ENCODE measurements around the gene PDCD10. TPM values are rescaled to one million over a fixed set of nuclear protein-coding genes. Genes with fewer than 3 reads are reported as not detected.

Gene PDCD10
- total and polyA plus RNA-seq, 2 experiments from 2014 or later, result 58.2 to 89.6 TPM

DNA sequence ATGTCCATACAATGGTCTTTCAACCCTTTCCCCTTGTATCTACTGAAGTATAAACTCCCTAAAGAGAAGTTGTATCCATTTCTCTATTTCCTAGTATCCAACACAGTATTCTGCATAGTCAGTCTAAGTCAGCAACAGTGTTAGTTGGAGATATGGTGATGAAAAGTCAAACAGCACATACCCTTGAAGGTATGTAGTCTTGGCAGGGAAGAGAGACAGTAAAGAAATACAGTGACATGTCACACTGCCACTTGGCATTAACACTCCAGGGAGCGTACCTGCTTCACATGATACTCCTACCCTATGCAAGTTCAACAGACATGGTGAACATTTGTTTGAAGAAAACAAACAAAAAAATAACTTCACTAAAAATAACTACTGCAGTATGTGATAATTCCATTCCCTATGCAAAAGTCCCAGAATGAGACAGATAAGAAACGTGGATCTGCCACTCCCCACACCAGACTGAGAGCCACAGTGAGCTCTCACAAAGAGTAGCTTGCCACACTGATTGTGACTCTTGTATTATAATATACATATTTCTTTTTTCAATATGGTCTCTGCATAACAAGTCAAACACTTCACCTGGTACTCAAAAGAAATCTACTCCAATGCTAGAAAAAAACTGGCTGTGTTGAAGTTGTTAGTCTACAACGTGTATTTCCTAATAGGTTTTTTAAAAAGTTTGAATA, 5.9 kb downstream of the PDCD10 start:
- no peaks in the 10 kb centered on the region for H3K36me3 ChIP-seq (replicated peaks; ENCODE audit: insufficient read depth, low read depth)
- no peak for DNase-seq (ENCODE audit: low spot score)
- no peak overlapping the region for H3K4me2 ChIP-seq
- H3K79me2 ChIP-seq, result peaks cover 100% of the 10 kb centered on the region
- peaks cover 24% of the 10 kb centered on the region for H3K4me1 ChIP-seq (ENCODE audit: insufficient read depth)
- H3K9me3 ChIP-seq (ENCODE audit: low read depth), result no peaks in the 10 kb centered on the region
- TF ChIP-seq EZH2 (IDR thresholded peaks at IDR 0.05; ENCODE audit: borderline replicate concordance) (no peak), EZH2phosphoT487 (IDR thresholded peaks at IDR 0.05; ENCODE audit: low read depth, severe bottlenecking, unreplicated experiment) (no peak)
- TF ChIP-seq, protein P1, sequence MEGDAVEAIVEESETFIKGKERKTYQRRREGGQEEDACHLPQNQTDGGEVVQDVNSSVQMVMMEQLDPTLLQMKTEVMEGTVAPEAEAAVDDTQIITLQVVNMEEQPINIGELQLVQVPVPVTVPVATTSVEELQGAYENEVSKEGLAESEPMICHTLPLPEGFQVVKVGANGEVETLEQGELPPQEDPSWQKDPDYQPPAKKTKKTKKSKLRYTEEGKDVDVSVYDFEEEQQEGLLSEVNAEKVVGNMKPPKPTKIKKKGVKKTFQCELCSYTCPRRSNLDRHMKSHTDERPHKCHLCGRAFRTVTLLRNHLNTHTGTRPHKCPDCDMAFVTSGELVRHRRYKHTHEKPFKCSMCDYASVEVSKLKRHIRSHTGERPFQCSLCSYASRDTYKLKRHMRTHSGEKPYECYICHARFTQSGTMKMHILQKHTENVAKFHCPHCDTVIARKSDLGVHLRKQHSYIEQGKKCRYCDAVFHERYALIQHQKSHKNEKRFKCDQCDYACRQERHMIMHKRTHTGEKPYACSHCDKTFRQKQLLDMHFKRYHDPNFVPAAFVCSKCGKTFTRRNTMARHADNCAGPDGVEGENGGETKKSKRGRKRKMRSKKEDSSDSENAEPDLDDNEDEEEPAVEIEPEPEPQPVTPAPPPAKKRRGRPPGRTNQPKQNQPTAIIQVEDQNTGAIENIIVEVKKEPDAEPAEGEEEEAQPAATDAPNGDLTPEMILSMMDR (IDR thresholded peaks at IDR 0.05; ENCODE audit: poor library complexity), result no peak
- no peak overlapping the region for H3K4me3 ChIP-seq
- WGBS (ENCODE audit: low lambda C conversion rate, missing lambda C conversion rate), result 78% methylated on average over 3 of the region's 3 CpGs
- no peaks in the 10 kb centered on the region for H3K27me3 ChIP-seq
- no peaks in the 10 kb centered on the region for H3K9me2 ChIP-seq (replicated peaks; ENCODE audit: insufficient read depth)
- no peak overlapping the region for H2AFZ ChIP-seq
- H4K20me1 ChIP-seq (ENCODE audit: insufficient read depth, poor library complexity, severe bottlenecking), result peaks cover 80% of the 10 kb centered on the region
- H3K27ac ChIP-seq, result no peak overlapping the region

DNA sequence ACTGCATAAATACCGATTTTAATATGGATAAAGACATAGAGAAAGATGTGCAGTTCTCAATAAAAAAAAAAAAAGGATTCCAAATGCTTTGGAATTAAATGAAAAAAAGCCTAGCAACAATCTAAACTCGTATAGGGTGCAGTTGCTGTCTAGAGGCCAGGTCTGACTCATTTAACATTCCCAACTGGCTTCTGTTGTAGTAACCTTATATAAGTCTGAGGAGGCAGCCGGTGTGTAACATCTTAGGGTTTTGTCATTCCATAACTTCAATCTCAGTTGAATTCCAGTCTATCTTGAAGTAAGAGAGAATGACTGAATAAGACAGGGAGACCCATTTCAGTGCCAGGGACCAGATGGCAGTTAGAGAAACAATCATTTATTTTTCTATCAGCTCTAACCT, 6.5 kb downstream of the PDCD10 start:
- Histone ChIP-seq H3K9me3 (ENCODE audit: low read depth) (no peaks in the 10 kb centered on the region), H4K20me1 (ENCODE audit: insufficient read depth, poor library complexity, severe bottlenecking) (peaks cover 86% of the 10 kb centered on the region), H3K27ac (no peak overlapping the region)

DNA sequence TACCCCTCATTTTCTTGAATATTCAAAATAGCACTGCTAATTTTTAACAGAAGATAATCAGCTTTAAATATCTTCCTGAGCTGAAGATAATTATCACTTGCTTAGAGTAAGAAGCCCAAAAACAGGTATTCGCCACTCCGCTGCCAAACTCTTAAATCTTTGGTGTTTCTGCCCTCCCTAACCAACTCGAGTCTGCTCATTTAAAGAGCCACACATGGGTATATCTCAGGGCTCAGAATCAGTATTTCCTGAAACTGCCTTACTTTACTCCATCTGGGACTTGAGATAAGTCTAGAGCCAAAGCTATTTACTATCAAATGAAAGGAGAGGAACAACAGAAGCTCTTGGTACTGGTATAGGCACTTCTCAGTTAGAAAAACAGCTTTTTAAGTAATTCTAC, 10.8 kb downstream of the PDCD10 start:
- Histone ChIP-seq H3K4me3 (no peak overlapping the region), H3K27me3 (no peaks in the 10 kb centered on the region), H3K4me2 (no peak overlapping the region), H3K9me2 (replicated peaks; ENCODE audit: insufficient read depth) (no peaks in the 10 kb centered on the region), H3K79me2 (peaks cover 99% of the 10 kb centered on the region), H3K9me3 (ENCODE audit: low read depth) (no peaks in the 10 kb centered on the region), H3K36me3 (replicated peaks; ENCODE audit: insufficient read depth, low read depth) (no peaks in the 10 kb centered on the region), H3K27ac (no peak overlapping the region), H2AFZ (no peak overlapping the region), H4K20me1 (ENCODE audit: insufficient read depth, poor library complexity, severe bottlenecking) (peaks cover 69% of the 10 kb centered on the region), H3K4me1 (ENCODE audit: insufficient read depth) (peaks cover 12% of the 10 kb centered on the region)
- TF ChIP-seq EZH2 (IDR thresholded peaks at IDR 0.05; ENCODE audit: borderline replicate concordance), result no peak
- TF ChIP-seq, protein P1 (IDR thresholded peaks at IDR 0.05; ENCODE audit: poor library complexity), result no peak
- TF ChIP-seq EZH2phosphoT487 (IDR thresholded peaks at IDR 0.05; ENCODE audit: low read depth, severe bottlenecking, unreplicated experiment), result no peak
- no peak for DNase-seq (ENCODE audit: low spot score)
- WGBS (ENCODE audit: low lambda C conversion rate, missing lambda C conversion rate), result 83% methylated on average over 3 of the region's 3 CpGs

More for the DNA sequence above, 6.5 kb downstream of the PDCD10 start:
- Histone ChIP-seq H2AFZ (no peak overlapping the region), H3K79me2 (peaks cover 100% of the 10 kb centered on the region), H3K4me1 (ENCODE audit: insufficient read depth) (peaks cover 20% of the 10 kb centered on the region), H3K4me3 (no peak overlapping the region), H3K27me3 (no peaks in the 10 kb centered on the region), H3K9me2 (replicated peaks; ENCODE audit: insufficient read depth) (no peaks in the 10 kb centered on the region), H3K4me2 (no peak overlapping the region), H3K36me3 (replicated peaks; ENCODE audit: insufficient read depth, low read depth) (no peaks in the 10 kb centered on the region)
- WGBS (ENCODE audit: low lambda C conversion rate, missing lambda C conversion rate), result 59% methylated on average over 3 of the region's 3 CpGs
- DNase-seq (ENCODE audit: low spot score), result peak; percentile 24
- TF ChIP-seq, protein P1 (IDR thresholded peaks at IDR 0.05; ENCODE audit: poor library complexity), result no peak
- TF ChIP-seq EZH2phosphoT487 (IDR thresholded peaks at IDR 0.05; ENCODE audit: low read depth, severe bottlenecking, unreplicated experiment) (no peak), EZH2 (IDR thresholded peaks at IDR 0.05; ENCODE audit: borderline replicate concordance) (no peak)
